HL-60 (cell line): ENCODE data around the gene PHC2.
A peak's percentile ranks its signal among the peaks of the same experiment; 100 is the strongest.

ENCODE experiments used
- DNase-seq, 2 experiments: peaks; one replicate each; pipeline ENCODE4 v3.0.0-alpha.2; 2010 to 2020; ENCODE audit warnings: low read depth in 1 of 2, low spot score in 1 of 2
- H3K27ac ChIP-seq: fragments of 250-450 bp; sonication (Bioruptor Pico); replicated peaks from 2 replicates; pipeline ENCODE4 v1.5.1; 2020; ENCODE audit warnings: mild to moderate bottlenecking, moderate library complexity
- H3K27me3 ChIP-seq: fragments of 250-450 bp; sonication (Bioruptor Pico); 2 replicates; pipeline ENCODE4 v1.5.1; 2021; ENCODE audit warnings: mild to moderate bottlenecking, moderate library complexity; ENCODE audit not compliant: insufficient read depth, poor library complexity, severe bottlenecking
- H3K4me3 ChIP-seq: replicated peaks from 2 replicates; pipeline ENCODE4 v1.5.1; 2011; ENCODE audit warnings: mild to moderate bottlenecking, control low read depth, low read length; ENCODE audit not compliant: insufficient read depth
- CTCF ChIP-seq: IDR thresholded peaks from one replicate; pipeline ENCODE4 v1.5.1; 2011; ENCODE audit warnings: low read length, control low read depth, inconsistent platforms; ENCODE audit not compliant: insufficient read depth
- GABPA ChIP-seq: IDR thresholded peaks from 2 replicates; pipeline ENCODE4 v1.6.1; 2012; ENCODE audit warnings: low read depth
- POLR2AphosphoS5 ChIP-seq: IDR thresholded peaks from 2 replicates; pipeline ENCODE4 v1.6.1; 2012; ENCODE audit warnings: low read depth
- REST ChIP-seq: IDR thresholded peaks from 2 replicates; pipeline ENCODE4 v1.6.1; 2012; ENCODE audit warnings: low read depth; ENCODE audit not compliant: insufficient replicate concordance
- SPI1 ChIP-seq: IDR thresholded peaks from 2 replicates; pipeline ENCODE4 v1.6.1; 2012; ENCODE audit warnings: low read depth, mild to moderate bottlenecking, borderline replicate concordance

Gene PHC2

GRCh38 chr1:33468011-33468410 lies 37.1 kb upstream of the PHC2 start:
- H3K4me3 ChIP-seq: no peak overlapping the region
- DNase-seq: no peak
- TF ChIP-seq POLR2AphosphoS5 (no peak), SPI1 (no peak), GABPA (no peak), REST (no peak), CTCF (no peak)
- no peaks in the 10 kb centered on the region for H3K27me3 ChIP-seq
- H3K27ac ChIP-seq: no peak overlapping the region

GRCh38 chr1:33466159-33466558 lies 35.3 kb upstream of the PHC2 start:
- H3K4me3 ChIP-seq: no peak overlapping the region
- TF ChIP-seq SPI1: no peak
- no peak for TF ChIP-seq REST
- no peak for TF ChIP-seq POLR2AphosphoS5
- no peak for TF ChIP-seq CTCF
- no peak for TF ChIP-seq GABPA
- no peak for DNase-seq
- H3K27ac ChIP-seq: no peak overlapping the region
- H3K27me3 ChIP-seq: no peaks in the 10 kb centered on the region

GRCh38 chr1:33465316-33465715 lies 34.4 kb upstream of the PHC2 start:
- DNase-seq: no peak
- TF ChIP-seq SPI1: 0 out of 2 replicates have a peak, but pooled peaks have one; percentile 21
- TF ChIP-seq GABPA: no peak
- H3K27me3 ChIP-seq: no peaks in the 10 kb centered on the region

GRCh38 chr1:33464552-33464951 lies 33.7 kb upstream of the PHC2 start:
- TF ChIP-seq CTCF (no peak), SPI1 (no peak), REST (no peak), POLR2AphosphoS5 (no peak), GABPA (no peak)
- no peak overlapping the region for H3K4me3 ChIP-seq
- no peak for DNase-seq
- no peak overlapping the region for H3K27ac ChIP-seq
- H3K27me3 ChIP-seq: no peaks in the 10 kb centered on the region

More at GRCh38 chr1:33465316-33465715, 34.4 kb upstream of the PHC2 start:
- no peak overlapping the region for H3K27ac ChIP-seq
- H3K4me3 ChIP-seq: no peak overlapping the region
